HG03095 (cell line): Measurements from ENCODE around the gene BTN1A1.
A peak's percentile ranks its signal among the peaks of the same experiment; 100 is the strongest.
"Not testable (repeated sequence)": the region's sequence is repeated elsewhere in the genome, so short reads cannot be mapped to it uniquely, and the experiment has no call there.

Experiments used
- ATAC-seq: cut with Tn5 transposase; IDR thresholded peaks from one replicate; pipeline ENCODE4 v1.9.1; 2021; ENCODE audit warnings: moderate library complexity; ENCODE audit not compliant: unreplicated experiment

BTN1A1 gene

DNA sequence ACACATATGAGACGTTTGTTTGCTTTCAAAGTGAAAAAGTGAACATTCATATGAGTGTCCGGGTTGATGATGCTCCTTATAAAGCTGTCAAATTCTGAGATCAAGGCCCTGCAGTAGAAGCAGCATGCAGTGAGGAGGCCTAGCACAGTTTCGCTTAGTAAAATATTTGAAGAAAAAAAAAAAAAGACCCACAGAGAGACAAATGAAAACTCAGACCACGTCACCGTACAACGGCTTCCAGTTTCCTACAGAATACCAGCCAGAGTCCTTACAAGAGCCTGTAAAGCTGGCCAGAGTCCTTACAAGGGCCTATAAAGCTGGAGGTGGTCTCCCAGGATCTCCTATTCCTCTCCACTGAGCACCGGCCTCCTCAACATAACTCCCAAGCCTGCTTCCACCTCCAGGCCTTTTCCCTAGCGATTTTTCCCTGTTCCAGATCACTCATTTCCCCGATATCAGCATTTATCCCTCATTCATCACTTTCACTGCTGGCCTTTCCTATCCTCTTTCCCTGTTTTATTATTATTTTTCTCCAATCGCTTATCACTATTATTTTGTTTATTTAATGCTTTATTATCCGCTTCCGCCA lies 36.6 kb downstream of the BTN1A1 start:
- no peak for ATAC-seq

DNA sequence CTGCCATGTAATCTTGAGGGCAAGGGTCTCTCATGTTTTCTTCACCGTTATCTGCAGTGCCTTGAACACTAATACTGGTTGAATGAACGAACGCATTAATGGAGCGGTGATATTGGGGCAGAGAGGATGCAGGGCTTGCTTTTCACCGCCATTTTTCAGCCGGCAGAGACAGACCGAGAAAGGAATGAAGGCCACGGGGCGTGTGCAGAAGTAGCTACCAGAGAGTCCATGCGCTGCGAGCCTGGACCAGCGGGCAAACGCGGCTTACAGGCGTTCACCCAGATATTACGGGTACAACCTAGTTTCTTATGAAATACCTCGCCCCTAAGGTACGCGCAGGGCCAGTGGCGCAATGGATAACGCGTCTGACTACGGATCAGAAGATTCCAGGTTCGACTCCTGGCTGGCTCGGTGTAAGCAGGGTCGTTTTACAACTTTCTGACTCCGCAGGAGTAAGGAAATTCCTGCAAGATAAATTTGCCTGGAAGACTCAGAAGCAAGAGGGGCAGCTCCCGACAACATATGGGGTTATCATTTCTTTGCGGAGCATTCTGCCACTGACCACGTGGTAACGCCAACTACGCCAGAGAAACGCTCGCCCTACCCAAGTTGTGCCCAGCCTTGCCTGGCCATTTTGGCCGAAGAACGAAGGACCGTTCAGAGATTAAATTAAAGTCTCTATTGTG lies 37.2 kb downstream of the BTN1A1 start:
- peak; percentile 25 for ATAC-seq

DNA sequence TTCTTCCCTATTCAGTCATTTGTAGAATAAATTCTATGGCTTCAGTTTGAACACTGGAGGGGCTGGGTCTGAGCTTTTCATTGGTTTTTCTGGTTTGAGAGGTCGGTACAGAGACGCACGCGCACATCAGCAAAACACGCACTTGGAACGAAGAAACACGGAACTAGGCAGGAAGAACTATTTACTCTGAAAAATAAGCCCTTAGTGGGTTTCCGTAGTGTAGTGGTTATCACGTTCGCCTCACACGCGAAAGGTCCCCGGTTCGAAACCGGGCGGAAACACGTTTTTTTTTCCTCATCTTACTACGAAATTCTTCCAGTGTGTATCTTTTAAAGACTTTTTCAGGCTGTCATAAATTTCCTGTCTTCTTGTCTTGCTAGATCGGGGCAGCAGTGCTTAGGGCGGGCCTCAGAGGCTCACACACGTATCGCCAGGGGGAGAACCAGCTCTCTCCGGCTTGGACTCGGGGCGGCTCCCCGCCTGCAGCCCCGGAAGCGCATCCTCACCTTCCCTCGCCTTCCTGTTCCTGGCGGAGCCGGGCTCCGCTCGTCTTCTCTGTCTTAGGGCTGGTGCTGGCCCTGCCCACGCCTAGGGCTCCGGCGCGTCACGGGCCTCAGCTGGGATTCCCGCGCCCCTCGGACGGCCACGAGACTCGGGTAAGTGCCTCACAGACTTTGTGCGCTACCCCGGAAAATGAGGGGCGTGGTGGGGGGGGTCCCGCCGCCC lies 37.9 kb downstream of the BTN1A1 start, which contains the start of gene HMGN4:
Gene HMGN4 (plus strand): TSS at position 521 of the 726 bp plus-strand sequence. CDS start 6,841 bp downstream, outside the sequence.
- ATAC-seq = peak; percentile 55

GRCh38 chr6:26538572-26538902 lies 38.4 kb downstream of the BTN1A1 start:
- no peak for ATAC-seq

GRCh38 chr6:26539071-26539615 lies 39.0 kb downstream of the BTN1A1 start:
- no peak for ATAC-seq

DNA sequence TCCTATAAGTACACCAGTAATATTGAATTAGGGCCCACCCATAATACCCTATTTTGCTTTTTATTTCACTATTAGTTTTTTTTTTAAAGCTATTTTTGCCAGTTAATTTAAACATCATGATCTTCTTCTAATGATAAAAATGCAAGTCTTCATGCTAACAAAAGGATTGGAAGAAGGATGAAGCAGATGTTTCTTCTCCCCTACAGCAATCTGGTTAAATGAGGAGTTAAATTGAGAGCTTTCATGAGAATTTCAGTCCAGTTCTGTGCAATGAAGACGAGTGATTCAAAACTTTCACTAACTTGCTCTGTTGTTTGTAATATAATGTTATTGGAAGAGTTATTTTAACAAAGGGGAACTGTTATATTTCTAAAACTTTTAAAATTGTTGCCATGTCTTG lies 41.5 kb downstream of the BTN1A1 start:
- no peak for ATAC-seq

DNA sequence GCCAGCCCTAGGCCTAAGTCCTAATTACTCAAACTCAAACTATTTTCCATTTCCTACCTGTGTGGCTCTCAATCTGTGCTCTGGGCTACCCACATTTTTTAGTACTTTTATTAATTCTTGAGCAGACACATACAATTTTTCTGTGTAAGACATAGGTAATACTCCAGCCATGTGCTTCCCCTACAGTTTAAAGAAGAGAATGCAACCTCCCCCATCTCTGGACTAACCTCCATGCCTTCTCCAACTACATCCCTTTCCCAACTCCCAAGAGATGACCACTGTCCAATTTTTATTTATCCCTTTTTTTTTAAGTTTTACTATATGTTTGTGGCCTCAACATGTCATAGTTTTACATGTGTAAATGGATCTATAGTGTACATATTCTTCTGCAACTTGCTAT lies 43.9 kb downstream of the BTN1A1 start:
- no peak for ATAC-seq

- ATAC-seq = no peak
Measured at GRCh38 chr6:26544473-26544872, 44.4 kb downstream of the BTN1A1 start.

- no peak for ATAC-seq
Measured at GRCh38 chr6:26545627-26546026, 45.5 kb downstream of the BTN1A1 start.

- ATAC-seq = not testable (repeated sequence)
Measured at GRCh38 chr6:26547363-26547762, 47.3 kb downstream of the BTN1A1 start.

- no peak for ATAC-seq
Measured at GRCh38 chr6:26550250-26550993, 50.3 kb downstream of the BTN1A1 start.

DNA sequence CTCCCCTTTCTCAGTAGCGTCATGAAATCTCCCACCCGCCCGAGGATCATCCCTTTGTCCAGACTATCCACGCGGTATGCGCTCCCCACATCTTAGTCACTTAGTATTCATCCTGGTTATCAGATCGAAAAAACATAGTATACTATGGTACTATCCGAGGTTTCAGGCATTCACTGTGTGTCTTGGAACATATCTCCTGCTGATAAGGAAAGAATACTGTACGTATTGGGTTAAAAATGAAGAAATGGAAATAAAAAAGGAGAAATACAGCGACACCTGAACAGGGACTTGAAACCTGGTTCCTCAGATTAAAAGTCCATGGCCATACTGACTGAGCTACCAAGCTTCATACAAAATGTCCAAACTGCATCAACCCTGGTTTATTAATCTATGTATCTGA lies 52.1 kb downstream of the BTN1A1 start:
- ATAC-seq = no peak

DNA sequence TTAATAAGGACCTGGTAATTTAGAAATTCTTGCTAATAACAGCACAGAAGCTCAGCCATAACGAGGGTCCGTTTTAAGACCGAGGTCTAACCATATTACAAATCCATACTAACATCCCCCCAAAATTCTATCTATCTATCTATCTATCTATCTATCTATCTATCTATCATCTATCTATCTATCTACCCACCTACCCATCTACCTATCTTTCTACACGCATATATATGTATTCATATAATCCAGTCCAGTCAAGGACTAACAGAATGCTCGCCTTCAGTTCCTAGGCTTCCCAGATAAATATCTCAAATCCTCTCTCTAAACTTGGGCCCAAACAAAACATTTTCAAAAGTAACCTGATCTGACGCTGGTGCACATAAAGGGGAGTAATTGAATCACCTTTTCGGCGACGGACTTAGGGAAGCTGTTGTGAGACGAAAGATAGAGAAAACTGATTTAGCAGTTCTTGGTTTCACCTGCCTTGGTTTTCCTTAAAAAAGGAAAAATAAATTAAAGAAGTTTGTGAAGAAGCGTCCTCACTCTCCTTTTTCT lies 52.6 kb downstream of the BTN1A1 start:
- no peak for ATAC-seq

- ATAC-seq = no peak
Measured at GRCh38 chr6:26553264-26553634, 53.1 kb downstream of the BTN1A1 start.

GRCh38 chr6:26553635-26554446 lies 53.7 kb downstream of the BTN1A1 start:
- ATAC-seq = no peak

DNA sequence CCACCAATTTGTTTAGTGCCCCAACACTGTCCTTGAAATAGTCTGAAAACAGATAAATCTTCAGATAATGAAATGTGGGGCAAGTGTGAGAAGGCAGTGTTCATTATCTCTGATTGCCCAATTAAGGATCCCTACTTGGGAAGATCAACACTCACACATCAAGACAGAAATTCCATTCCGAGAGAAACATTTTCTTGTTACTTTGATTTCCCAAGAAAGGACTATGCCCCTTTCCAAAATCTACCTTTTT lies 54.3 kb downstream of the BTN1A1 start:
- ATAC-seq = no peak

DNA sequence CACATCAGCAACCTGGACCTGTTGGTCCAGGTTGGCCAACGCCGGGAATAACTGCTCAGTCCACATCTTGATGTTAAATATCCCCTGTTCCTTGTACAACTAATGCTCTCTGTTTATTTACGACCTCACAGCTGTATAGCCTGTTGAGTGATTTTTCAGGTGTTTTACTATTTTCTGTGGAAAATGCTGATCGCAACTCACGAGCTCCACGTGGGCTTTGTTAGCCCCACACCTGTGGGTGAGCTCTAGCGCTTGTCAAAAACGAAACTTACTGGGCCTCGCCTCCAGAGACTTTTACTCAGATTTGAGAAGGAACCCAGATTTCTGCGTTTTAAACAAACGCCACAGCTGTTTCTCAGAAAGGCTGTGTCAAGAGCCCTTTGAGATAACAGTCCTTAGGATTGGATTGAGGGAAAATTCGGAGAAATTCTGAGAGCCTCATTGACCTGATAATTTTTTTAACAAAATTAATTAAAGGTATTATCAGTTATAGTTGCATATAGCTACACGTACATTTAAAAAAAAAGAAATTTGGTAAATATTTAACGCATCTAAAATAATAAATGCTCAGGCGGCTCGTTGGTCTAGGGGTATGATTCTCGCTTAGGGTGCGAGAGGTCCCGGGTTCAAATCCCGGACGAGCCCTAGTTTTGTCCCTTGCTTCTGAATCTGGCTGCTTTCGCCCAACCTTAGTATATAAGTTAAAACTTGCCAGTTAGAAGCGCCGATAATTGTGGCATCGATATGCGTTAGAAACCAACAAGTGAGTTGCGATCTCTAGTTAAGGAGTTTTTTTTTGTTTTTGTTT lies 54.8 kb downstream of the BTN1A1 start:
- no peak for ATAC-seq

DNA sequence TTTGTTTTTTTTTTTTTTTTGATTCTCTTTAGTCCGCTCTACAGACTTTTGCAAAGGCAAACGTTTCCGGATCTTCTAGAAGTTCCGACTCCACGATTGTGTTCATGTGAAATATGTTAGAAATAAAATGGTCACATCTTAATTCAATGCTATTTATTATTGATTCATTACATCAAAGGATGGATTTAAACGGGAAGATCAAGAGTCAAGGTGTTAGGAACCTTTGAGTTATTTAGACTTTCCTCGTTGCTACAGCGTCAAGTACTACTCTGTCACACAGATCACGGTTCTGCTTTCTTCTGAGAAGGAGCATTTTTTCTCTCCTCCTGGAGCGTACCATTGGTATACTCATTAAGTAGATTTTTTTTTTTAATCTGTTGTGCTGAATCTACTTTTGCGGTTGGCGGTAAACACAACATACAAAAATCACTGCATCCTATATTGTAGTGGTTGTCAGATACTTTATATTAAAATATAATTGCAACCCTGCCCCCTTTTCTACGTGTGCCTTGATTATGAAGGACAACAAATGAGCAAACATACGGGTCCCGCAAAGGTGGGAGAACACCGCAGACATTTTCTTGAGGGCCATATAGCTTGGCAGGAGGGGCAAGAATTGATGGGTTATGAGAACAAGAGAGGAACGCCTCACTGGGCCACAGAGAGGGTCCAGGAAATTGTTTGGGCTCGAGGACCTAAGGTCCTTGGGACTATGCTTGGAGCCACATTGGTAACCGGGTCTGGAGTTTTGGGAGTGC lies 55.6 kb downstream of the BTN1A1 start:
- no peak for ATAC-seq
